NCI-H1930 (cell line): ENCODE data around the gene PTN.
"Not testable (repeated sequence)": the region's sequence is repeated elsewhere in the genome, so short reads cannot be mapped to it uniquely, and the experiment has no call there.

Experiments used
- DNase-seq, 2 experiments: peaks; one replicate each; lab custom pipeline; 2025; lab: John Stamatoyannopoulos, UW

Gene PTN

DNA sequence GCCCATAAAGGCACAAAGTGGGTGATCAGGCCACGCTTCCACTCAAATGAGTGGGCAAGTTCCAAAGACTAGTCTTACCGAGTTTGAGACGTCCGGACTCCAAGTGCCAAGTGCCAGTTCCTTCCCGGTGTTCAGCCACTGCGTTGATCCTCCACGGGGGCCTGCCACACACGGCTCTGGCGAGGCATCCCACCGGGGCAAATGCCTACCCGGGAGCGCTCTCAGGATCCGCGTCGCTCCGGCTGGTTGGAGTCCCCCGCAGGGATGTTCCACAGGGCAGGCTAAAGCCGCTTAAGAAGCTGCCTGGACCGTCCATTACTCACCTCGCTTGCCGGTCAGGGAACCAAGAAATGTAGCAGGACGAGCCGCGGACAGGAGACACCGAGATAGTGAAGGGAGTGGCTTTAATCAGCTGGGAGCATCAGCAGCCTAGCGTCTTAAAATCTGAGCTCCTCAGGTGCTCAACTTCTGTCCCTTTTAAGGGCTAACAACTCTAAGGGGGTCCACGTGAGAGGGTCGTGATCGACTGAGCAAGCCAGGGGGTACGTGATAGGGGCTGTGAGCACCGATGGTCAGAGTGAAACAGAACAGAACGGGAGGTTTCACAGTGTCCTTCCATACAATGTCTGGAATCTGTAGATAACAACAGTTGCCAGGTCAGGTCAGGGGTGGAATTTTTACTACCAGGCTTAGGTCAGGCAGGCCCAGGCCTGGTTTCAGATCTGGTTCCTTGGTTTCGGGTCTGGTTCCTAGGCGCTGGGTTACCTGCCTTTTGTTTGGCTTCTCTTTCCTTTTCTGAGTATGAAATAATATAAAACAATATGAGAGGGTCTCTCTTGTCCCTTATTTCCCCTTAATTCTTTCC lies 75.3 kb downstream of the PTN start:
- DNase-seq: not testable (repeated sequence)

DNA sequence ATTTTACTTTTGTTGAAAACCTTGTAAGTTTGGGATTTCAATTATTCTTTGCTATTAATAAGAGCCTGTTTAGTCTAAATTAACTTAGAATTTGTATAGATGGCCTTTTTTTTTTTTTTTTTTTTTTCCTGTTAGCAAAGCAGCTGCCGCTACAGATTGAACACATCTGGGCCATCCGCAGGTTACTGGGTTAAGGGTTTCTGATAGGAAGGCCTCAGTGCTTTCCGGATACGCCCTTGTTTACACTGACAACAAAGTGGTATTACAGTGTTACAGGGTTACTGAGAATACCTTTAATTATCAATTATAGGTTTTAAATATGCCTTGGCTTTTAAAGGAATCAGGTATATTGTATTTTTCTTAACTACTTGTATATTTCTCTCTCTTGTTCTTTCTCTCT lies 76.8 kb downstream of the PTN start:
- no peak for DNase-seq

DNA sequence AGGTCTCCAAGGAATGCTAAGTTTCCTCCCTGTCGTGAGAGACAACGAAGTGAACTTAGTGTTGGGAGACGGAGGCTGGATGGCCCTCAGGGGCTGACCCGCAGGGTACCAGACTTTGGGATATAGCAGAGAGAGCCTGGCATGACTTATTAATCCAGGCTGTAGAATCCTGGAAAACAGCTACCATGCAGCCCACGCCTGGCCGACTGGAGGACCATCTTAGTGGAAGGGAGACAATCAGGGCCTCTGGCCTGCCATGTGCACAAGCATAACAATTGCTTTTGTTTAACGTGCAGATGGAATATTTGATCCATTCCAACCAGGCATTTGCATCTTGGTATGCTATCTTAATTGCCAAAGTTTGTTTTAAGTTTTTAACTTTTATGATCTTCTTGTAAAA lies 78.1 kb downstream of the PTN start:
- not testable (repeated sequence) for DNase-seq

DNA sequence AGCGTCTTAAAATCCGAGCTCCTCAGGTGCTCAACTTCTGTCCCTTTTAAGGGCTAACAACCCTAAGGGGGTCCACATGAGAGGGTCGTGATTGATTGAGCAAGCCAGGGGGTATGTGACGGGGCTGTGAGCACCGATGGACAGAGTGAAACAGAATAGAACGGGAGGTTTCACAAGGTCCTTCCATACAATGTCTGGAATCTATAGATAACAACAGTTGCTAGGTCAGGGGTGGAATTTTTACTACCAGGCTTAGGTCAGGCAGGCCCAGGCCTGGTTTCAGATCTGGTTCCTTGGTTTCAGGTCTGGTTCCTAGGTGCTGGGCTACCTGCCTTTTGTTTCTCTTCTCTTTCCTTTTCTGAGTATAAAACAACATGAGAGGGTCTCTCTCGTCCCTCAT lies 80.9 kb downstream of the PTN start:
- no peak for DNase-seq

DNA sequence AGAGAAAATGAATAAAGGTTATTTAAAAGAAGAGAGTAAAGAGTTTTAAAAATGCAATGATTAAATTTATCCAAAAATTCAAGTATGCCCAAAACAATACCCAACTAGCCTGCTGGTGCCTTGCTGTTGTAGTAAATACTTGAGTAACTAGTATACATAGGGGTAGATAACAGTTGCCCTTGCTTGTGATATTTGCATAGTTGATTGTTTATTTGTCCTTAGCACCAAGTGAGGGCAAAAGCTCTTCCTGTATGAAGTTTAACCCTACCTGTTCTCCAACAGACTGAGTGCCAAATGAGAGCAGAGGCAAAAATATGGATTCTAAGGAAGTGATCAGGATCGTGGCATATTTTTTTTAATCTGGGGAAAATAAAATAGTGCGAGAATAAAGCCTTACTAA lies 85.0 kb downstream of the PTN start:
- no peak for DNase-seq

DNA sequence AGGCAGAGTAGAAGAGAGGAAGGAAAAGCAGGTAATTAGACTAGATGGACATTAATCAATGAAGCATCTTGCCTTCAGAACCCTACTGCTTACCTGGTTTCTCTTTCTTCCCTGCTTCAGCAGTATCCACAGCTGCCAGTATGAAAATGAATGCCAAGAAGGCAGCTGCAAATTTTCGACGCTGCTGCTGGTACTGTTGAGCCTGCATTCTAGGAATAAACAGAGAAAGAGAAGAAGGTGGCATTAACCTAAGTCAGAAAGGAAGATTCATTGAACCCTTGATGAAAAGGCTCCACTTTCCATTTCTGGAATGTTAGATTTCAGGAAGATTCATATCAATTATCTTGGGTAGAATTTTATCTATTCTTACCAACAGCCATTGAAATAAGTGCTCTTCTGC lies 88.8 kb downstream of the PTN start:
- no peak for DNase-seq

DNA sequence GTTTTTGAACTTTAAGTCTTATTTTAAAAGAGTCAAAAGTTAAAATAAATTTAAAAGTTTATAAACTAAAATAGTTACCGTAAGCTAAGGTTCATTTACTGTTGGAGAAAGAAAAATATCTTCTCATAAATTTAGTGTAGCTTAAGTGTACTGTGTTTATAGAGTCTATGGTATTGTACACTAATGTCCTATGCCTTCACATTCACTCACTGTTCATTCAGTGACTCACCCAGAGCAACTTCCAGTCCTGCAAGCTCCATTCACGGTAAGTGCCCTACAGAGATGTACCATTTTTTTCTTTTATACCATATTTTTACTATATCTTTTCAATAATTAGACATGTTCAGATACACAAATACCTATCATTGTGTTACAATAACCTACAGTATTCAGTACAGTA lies 97.6 kb downstream of the PTN start:
- DNase-seq: no peak

DNA sequence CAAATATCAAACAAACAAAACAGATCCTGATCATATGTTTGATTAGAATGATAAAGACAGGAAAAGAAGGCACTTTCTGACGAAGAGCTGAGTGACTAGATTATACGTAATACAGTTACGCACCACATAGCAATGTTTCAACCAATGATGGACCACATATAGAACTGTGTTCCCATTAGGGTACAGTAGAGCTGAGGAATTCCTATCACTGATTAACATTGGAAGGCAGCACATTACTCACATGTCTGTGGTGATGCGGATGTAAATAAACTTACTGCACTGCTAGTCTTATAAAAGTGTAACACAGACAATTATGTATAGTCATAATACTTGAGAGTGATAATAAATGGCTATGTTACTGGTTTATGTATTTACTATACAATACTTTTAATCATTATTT lies 98.3 kb downstream of the PTN start:
- DNase-seq: no peak

DNA sequence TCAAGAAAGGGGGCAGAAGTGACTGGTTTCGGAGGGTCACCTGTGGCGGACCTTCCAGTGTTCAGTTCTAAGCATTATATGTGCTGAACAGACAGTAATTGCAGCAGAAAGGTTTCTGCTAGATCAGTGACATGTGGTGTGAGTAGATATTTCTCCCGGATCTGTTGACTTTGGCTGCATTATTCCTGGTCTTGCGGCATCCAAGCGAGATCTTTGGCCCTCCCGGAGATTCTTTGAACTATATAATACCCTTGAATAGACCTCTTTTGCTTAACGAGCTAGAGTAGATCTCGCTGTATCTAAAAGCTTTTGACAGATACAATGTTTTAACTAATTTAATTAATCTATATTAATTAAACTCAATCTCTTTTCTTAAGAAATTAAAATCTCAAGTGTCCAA lies 99.8 kb downstream of the PTN start:
- no peak for DNase-seq

DNA sequence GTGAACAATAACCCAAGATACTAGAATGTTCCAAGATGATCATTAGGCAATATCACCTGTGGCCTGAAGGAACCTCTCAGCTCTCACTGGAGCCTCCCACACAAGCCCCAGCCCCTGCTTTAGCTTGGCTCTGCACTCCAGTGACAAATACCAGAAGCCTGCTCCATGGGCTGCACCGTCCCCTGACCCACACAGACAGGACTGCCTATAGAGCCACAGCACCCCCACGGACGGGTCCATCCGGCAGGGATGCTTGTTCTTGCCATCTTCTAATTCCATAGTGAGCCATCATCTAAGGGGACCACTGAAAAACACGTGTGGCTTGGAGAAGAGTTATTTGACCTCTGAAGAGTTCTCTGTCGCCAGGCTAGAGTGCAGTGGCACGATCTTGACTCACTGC lies 100.9 kb downstream of the PTN start:
- DNase-seq: no peak

DNA sequence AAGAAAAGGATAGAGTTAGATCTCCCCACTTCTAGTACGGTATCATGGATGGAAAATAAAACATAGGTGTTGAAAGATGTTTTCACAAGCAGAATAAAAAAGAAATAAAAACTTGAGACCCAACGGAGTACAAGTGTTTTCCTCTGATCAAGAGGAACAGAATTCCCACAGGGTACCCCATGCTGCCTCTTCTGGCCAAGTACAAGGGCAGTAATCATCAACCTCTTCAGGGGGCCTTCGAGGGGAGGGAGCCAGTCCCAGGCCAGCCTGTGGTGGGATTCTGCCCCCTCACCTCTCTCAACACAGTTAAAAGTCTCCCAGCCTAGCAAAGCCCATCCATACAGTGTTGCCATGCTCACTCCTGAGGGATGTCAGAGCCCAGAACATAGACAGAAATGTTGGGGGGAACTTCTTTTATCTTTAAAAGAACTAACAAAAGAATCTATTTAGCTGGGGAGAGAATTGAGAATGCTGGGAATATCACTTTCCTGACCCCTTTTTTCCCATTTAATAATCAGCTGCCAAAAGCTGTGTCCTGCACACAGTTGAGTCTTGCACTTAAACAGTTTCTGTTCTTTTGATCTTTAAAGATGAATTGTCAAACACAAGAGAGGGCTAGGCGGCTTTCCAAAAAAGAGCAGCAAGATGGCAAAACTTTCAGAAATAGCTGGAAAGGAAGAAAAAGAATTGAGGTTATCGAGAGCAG lies 101.7 kb downstream of the PTN start:
- no peak for DNase-seq

DNA sequence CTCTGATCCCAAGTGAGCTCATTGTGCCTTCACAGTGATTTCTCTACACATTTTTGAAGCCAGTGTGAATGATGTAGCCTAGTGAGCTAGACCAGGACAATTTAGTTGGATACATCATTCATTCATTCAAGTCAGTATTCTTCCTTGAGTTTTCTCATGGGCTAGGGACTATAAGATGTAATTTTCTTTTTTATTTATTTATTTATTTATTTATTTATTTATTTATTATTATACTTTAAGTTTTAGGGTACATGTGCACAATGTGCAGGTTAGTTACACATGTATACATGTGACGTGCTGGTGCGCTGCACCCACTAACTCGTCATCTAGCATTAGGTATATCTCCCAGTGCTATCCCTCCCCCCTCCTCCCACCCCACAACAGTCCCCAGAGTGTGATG lies 104.3 kb downstream of the PTN start:
- DNase-seq: not testable (repeated sequence)

DNA sequence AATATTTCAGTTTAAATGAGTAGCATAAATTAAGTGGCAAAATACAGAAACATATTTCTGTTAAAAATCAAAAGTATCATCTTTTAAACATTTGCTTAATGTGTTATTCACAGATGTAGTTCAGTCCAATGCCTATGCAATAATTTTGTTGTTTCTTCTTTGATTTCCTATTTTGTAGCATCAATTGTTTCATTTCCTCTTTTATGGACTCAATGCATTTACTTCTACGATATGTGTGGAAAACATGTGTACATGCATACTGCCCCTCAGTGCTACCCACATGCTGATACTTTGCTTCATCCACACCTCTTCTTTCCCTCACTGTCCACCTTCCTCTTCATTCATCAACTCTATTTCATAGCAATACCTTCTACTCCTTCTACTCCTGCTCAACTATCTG lies 108.1 kb downstream of the PTN start:
- no peak for DNase-seq

DNA sequence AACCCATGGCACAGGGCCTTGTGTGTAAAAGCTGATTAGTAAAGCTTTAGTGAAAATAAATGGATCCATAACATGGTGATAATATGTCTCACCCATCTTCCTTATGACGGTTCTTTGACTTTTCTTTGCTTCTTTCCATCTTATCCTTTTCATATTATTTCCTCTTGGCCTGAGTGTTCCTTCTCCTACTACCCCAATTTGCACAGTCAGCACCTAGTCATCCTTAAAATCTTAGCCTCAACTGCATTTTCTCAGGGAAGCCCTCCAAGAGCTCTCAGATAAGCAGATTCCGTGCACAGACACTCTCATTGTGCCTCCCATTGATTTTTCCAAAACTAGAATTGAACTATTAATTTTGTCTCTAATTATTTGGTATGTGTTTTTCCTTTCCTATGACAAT lies 112.4 kb downstream of the PTN start:
- no peak for DNase-seq

DNA sequence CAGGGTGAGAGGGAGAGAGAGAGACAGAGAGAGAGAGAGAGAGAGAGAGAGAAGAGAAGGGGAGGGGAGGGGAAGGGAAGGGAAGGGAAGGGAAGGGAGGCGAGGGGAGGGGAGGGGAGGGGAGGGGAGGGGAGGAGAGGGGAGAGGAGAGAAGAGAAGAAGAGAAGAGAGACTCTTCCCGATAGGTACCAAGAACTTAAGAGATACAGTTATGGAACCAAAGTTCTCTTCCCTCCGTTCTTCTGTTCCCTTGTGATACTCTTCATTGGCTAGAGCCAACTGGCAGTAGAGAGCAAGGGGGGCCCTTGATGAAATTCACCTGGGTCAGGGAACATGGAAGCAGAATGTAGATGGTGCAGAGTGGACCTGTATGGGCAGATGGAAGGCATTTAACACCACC lies 122.1 kb downstream of the PTN start:
- DNase-seq: no peak

DNA sequence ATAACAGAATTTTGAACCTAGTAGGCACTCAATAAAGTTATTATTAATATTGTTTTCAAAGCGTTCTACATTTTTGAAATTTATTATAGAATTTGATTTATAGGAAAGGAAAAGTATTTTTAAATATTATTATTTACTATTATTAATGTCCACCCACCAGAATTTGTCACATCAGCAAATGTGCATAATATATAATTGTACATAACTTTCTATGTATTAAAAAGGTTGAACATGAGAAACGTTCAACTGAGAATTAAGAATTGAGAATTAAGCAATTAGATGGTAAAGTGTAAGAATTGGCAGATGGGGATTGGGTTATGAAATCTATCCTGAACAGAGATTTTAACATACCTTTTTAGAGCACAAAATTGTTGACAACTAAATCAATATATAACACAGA lies 129.8 kb downstream of the PTN start:
- no peak for DNase-seq

DNA sequence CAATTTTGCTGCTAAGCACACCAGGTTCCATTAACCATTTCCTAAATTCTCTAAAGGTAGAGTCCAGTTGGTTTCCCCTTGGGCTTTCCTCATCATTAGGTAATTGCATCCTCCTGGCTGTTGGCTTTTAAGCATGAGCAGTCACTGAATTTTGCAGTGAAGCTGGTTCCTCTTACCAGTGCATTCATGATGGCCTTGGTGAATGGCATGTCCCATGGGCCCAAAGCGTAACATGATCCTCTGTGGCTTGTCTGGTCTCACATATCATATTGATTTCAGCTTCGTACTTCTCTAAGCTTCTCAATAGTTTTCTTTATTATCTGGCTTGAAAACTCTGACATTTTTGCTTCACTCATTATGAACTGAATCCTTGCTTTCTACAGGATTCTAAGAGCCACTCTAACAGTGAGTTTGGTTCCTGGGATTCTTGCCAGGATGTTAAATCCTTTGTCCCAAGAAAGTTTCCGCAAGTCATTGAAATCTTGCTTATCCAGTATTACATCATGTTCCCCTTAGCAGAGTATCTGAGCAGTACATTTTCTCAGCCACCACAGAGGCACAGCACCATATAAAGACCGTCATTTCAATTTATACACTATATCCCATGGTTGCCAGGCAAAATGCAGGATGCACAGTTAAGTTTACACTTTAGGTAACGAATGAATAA lies 134.2 kb downstream of the PTN start:
- DNase-seq: no peak

DNA sequence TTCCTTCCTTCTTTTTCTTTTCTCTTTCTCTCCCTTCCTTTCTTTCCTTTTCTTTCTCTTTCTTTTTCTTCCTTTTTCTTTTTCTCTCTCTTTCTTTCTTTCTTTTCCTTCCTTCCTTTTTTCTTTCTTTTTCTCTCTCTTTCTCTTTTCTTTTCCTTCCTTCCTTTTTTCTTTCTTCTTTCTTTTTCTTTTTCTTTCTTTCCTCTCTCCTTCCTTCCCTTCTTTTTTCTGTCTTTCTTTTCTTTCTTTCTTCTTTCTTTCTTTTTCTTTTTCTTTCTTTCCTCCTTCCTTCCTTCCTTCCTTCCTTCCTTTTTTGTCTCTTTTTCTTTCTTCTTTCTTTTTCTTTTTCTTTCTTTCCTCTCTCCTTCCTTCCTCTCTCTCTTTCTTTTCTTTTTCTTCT lies 136.8 kb downstream of the PTN start:
- no peak for DNase-seq

DNA sequence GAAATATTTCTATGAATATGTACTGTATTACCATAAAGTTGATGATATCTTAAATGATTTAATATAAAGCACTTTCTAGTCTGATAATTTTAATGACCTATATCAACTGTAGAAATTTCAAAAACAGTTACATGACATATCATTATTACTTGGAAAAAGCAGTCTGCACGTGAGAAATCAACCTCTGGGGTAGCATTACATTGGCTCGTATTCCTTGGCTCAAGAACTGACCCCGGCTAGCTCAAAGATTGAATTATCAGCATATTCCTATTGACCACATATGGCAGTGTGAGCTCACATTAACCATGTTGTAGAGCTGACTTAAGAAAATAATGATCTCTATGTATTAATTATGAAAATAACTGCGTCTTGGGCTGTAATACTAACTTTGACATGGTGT lies 139.3 kb downstream of the PTN start:
- DNase-seq: no peak

DNA sequence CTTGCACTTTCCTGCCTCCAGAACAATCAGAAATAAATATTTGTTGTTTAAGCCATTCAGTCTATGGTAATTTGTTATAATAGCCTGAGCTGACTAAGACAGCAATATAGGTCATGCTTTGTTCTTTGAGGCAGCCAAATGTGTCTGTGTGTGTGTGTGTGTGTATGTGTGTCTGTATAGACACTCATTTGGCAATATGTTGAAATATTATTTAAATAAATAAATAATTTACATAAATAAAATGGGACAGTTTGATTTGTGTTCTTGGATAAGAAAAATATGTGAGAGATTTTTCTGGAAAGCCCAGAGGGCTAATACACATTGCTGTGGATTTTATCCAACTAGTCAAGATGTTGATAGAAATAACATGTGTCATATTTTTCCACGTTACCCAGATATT lies 140.2 kb downstream of the PTN start:
- DNase-seq: no peak

DNA sequence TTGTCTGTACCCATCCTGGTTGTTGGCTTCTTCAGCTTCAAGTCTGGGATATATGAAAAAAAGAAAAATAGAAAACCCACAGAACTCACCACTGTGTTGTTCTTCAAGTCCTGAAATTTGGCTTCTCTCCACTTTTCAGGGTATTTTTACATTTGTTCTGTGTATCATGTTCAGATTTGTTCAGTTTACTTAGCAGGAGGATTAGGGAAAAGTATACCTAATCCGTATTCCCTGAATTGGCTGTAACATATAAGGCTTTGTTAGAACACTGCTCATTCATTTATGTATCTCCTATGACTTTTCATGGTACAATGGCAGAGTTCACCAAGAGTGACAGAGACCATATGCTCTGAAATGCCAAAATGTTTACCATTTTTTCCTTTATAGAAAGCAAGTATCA lies 146.9 kb downstream of the PTN start:
- no peak for DNase-seq

DNA sequence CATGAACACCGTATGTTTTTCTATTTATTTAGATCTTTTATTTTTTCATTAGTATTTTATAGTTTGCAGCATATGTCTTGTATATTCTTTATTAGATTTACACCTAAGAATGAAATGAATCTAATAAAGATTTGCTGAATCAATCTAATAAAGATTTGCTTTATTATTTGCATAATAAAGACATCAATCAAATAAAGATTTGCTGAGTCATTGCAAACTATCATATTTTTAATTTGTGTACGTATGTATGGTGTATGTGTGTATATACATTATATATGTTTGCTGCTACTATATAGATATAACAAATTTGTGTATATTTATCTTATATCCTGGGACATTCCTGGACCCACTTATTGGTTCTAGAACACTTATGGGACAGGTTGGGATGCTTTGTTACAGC lies 147.5 kb downstream of the PTN start:
- no peak for DNase-seq

DNA sequence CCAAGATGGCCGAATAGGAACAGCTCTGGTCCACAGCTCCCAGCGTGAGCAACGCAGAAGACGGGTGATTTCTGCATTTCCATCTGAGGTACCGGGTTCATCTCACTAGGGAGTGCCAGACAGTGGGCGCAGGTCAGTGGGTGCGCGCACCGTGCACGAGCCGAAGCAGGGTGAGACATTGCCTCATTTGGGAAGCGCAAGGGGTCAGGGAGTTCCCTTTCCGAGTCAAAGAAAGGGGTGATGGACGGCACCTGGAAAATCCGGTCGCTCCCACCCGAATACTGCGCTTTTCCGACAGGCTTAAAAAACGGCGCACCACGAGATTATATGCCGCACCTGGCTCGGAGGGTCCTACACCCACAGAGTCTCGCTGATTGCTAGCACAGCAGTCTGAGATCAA lies 161.9 kb downstream of the PTN start:
- not testable (repeated sequence) for DNase-seq
